Gastroesophageal sphincter (tissue), 4 donors: ENCODE data around the gene WFDC12. TPM values are rescaled to one million over a fixed set of nuclear protein-coding genes. Genes with fewer than 3 reads are reported as not detected.

ENCODE experiments used
- ATAC-seq: fragments of 150-250 bp; one replicate; pipeline ENCODE4 v1.9.1; 2016; ENCODE audit warnings: mild to moderate bottlenecking, moderate library complexity
- H3K27ac ChIP-seq, 4 donors: fragments of 200-600 bp; sonication (generic) in 3 of 4; 1 replicate in 3 of 4; 2 replicates in 1 of 4; pipeline ENCODE4 v1.5.1; 2016 to 2019
- H3K27me3 ChIP-seq: fragments of 200-600 bp; sonication (generic); one replicate; pipeline ENCODE4 v1.5.1; 2019
- H3K36me3 ChIP-seq, 2 donors: fragments of 200-600 bp; sonication (generic); one replicate each; pipeline ENCODE4 v1.5.1; 2019; ENCODE audit warnings: control low read depth in 1 of 2
- H3K4me1 ChIP-seq, 3 donors: fragments of 200-600 bp; sonication (generic); 1 replicate in 2 of 3; 2 replicates in 1 of 3; pipeline ENCODE4 v1.5.1; 2016 to 2019; ENCODE audit warnings: control low read depth in 2 of 3
- H3K4me3 ChIP-seq, 2 donors: fragments of 200-600 bp; sonication (generic); one replicate each; pipeline ENCODE4 v1.5.1; 2019; ENCODE audit warnings: mild to moderate bottlenecking in 1 of 2, moderate library complexity in 1 of 2
- H3K9me3 ChIP-seq, 3 donors: fragments of 200-600 bp; sonication (generic); one replicate each; pipeline ENCODE4 v1.5.1; 2017 to 2019; ENCODE audit warnings: control low read depth in 2 of 3
- CTCF ChIP-seq, 4 experiments: fragments of 200-600 bp in 2 of 4; fragments of 450-650 bp in 2 of 4; sonication (generic) in 1 of 4; IDR thresholded peaks; one replicate each; pipeline ENCODE4 v1.5.1; 2017 to 2019; ENCODE audit warnings: antibody characterized with exemption in 4 of 4, mild to moderate bottlenecking in 2 of 4, moderate library complexity in 2 of 4
- EP300 ChIP-seq: sonication (generic); formaldehyde crosslinking; IDR thresholded peaks from one replicate; pipeline ENCODE4 v1.6.1; 2017; ENCODE audit warnings: antibody characterized with exemption, mild to moderate bottlenecking
- POLR2A ChIP-seq, 2 donors: fragments of 450-650 bp; IDR thresholded peaks; one replicate each; pipeline ENCODE4 v1.6.1; 2017; ENCODE audit warnings: antibody characterized with exemption in 2 of 2, mild to moderate bottlenecking in 2 of 2, moderate library complexity in 1 of 2
- POLR2AphosphoS5 ChIP-seq: sonication (generic); formaldehyde crosslinking; IDR thresholded peaks from one replicate; pipeline ENCODE4 v1.6.1; 2017; ENCODE audit warnings: antibody characterized with exemption
- WGBS, 2 donors: methylation state at CpG; one replicate each; pipeline ENCODE4 v1.1.5; 2018; ENCODE audit warnings: low coverage in 1 of 2; 5-methylcytosine and 5-hydroxymethylcytosine counted together
- total RNA-seq, 4 donors: library from RNA; depleted of rRNA; stranded (reverse); fragments of >200 nt; gene quantifications; one replicate each; pipeline ENCODE4 v1.1.0, GENCODE V29; 2016

The WFDC12 gene
- total RNA-seq, 4 donors from 2014 or later = not detected

GRCh38 chr20:45115829-45116228 lies 8.4 kb downstream of the WFDC12 start:
- Histone ChIP-seq H3K27ac (no peak overlapping the region), H3K4me3 (no peak overlapping the region), H3K27me3 (peaks cover 66% of the 10 kb centered on the region), H3K4me1 (no peaks in the 10 kb centered on the region), H3K9me3 (no peaks in the 10 kb centered on the region), H3K36me3 (no peaks in the 10 kb centered on the region)
- no peak for TF ChIP-seq POLR2AphosphoS5
- TF ChIP-seq POLR2A (IDR thresholded peaks at IDR 0.05) = no peak
- no peak for TF ChIP-seq EP300
- no peak for TF ChIP-seq CTCF (IDR thresholded peaks at IDR 0.05)
- ATAC-seq = no peak
- WGBS, 2 donors = 67 to 76% methylated on average over 1 to 3 of the region's 4 CpGs

- no peaks in the 10 kb centered on the region for H3K9me3 ChIP-seq
- H3K36me3 ChIP-seq = no peaks in the 10 kb centered on the region
- no peak for ATAC-seq
- H3K27ac ChIP-seq = no peak overlapping the region
- TF ChIP-seq POLR2A (IDR thresholded peaks at IDR 0.05) (no peak), CTCF (IDR thresholded peaks at IDR 0.05) (no peak), POLR2AphosphoS5 (no peak), EP300 (no peak)
- H3K4me1 ChIP-seq = no peaks in the 10 kb centered on the region
- WGBS, 2 donors = no CpG with 5 or more reads among the region's 3 CpGs
- H3K27me3 ChIP-seq = peaks cover 69% of the 10 kb centered on the region
- H3K4me3 ChIP-seq = no peak overlapping the region
Observed at GRCh38 chr20:45115386-45115774, 8.9 kb downstream of the WFDC12 start.

- no peaks in the 10 kb centered on the region for H3K4me1 ChIP-seq
- peaks cover 69% of the 10 kb centered on the region for H3K27me3 ChIP-seq
- WGBS, 2 donors = 40 to 73% methylated on average over 1 to 6 of the region's 16 CpGs
- no peaks in the 10 kb centered on the region for H3K36me3 ChIP-seq
- no peak within 1 kb of the TSS for H3K27ac ChIP-seq
- no peak within 1 kb of the TSS for H3K4me3 ChIP-seq
- no peak for ATAC-seq
- H3K9me3 ChIP-seq = no peaks in the 10 kb centered on the region
- no peak for TF ChIP-seq CTCF (IDR thresholded peaks at IDR 0.05)
- TF ChIP-seq POLR2A (IDR thresholded peaks at IDR 0.05) = no peak
- no peak for TF ChIP-seq POLR2AphosphoS5
- no peak for TF ChIP-seq EP300
Observed at GRCh38 chr20:45114465-45115385, 9.5 kb downstream of the WFDC12 start, which contains the start of gene WFDC5. WFDC5 (minus strand) TSS chr20:45115174; CDS start chr20:45115083, 91 bp downstream.

GRCh38 chr20:45113865-45114264 lies 10.4 kb downstream of the WFDC12 start:
- no peaks in the 10 kb centered on the region for H3K36me3 ChIP-seq
- H3K4me3 ChIP-seq = no peak overlapping the region
- no peak for ATAC-seq
- H3K27ac ChIP-seq = no peak overlapping the region
- H3K4me1 ChIP-seq = no peaks in the 10 kb centered on the region
- TF ChIP-seq EP300 (no peak), POLR2AphosphoS5 (no peak), CTCF (IDR thresholded peaks at IDR 0.05) (no peak), POLR2A (IDR thresholded peaks at IDR 0.05) (no peak)
- no peaks in the 10 kb centered on the region for H3K9me3 ChIP-seq
- WGBS, 2 donors = 90% methylated on average over 2 to 3 of the region's 3 CpGs
- peaks cover 65% of the 10 kb centered on the region for H3K27me3 ChIP-seq

- Histone ChIP-seq H3K27ac (no peak overlapping the region), H3K9me3 (no peaks in the 10 kb centered on the region), H3K27me3 (peaks cover 65% of the 10 kb centered on the region), H3K36me3 (no peaks in the 10 kb centered on the region), H3K4me1 (no peaks in the 10 kb centered on the region), H3K4me3 (no peak overlapping the region)
- no peak for ATAC-seq
- TF ChIP-seq POLR2AphosphoS5 (no peak), EP300 (no peak), POLR2A (IDR thresholded peaks at IDR 0.05) (no peak)
Observed at GRCh38 chr20:45112754-45113153, 11.5 kb downstream of the WFDC12 start.
